Anterior cingulate cortex (tissue), 58 donors: ENCODE results near the gene PID1.
"Not testable (repeated sequence)": the region's sequence is repeated elsewhere in the genome, so short reads cannot be mapped to it uniquely, and the experiment has no call there.

Experiments used
- DNase-seq, 58 donors: peaks; one replicate each; lab custom pipeline; 2025; lab: John Stamatoyannopoulos, UW

Gene PID1

DNA sequence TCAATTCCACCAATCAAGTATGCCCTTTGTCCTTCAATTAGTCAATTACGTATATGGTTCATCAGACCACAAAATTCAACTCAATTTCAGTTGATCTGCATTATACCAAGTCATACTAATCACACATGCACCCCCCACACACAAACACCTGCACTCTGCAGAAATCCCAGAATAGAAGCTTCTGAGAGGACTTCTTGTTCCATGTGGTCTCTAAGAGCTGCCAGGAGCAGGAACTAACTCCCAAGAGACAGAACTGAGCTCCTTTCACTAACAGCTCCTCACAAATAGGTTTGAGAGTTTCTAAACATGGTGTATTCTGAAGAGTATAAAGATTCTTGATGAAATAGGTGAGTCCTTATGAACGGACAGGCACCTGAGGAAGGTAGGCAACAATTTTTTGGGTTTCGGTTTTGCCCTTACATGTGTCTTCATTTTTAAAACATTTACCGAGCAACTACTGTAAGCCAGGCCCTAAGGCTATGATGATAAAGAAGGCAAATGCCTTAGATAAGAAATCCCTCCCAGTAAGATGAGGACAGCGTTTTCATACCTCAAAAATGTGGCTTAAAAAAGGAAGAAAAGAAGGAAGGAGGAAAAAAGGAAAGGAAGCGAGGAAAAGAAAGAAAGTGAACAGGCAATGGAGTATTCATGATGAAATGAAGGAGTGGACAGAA lies 183.1 kb downstream of the PID1 start:
- peak in 1 of 58 donors; percentile 4 for DNase-seq

- DNase-seq: no peak
These were observed 183.8 kb downstream of the PID1 start for GRCh38 chr2:229087267-229087666.

DNA sequence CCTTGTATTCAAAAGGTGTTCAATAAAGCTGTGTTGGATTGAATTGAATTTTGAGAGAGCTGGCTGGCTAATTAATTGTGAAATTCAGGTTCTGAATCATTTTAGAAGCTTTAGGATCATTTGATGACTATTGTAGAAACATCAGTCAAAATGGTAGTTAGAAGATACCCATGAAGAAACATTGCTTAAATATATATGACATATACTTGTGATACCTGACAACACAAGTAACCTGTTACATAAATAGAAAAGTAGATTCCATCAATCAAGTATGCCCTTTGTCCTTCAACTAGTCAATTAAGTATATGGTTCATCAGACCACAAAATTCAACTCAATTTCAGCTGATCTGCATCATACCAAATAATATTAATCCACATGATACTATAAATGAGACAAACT lies 185.6 kb downstream of the PID1 start:
- no peak for DNase-seq

GRCh38 chr2:229084447-229084846 lies 186.6 kb downstream of the PID1 start:
- no peak for DNase-seq

GRCh38 chr2:229083606-229084340 lies 187.3 kb downstream of the PID1 start:
- no peak for DNase-seq

GRCh38 chr2:229081411-229081810 lies 189.7 kb downstream of the PID1 start:
- DNase-seq: no peak

DNA sequence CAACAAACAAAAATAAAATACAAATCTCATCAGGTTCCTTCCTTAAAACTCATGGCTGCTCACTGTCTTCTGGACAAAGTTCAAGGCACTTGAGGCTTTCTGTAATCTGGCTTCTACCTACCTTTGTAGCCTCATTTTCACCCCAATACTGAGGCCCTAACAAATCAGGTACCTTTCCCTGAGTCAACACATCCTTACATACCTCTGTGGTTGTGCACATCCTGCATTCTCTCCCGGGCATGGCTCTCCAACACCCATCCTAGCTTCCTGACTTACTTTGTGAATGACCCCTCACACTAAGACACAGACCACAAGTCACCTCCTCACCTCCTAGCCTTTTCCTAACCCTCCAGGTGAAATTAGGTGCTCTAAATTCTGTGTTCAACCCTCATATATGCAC lies 190.9 kb downstream of the PID1 start:
- DNase-seq: no peak

DNA sequence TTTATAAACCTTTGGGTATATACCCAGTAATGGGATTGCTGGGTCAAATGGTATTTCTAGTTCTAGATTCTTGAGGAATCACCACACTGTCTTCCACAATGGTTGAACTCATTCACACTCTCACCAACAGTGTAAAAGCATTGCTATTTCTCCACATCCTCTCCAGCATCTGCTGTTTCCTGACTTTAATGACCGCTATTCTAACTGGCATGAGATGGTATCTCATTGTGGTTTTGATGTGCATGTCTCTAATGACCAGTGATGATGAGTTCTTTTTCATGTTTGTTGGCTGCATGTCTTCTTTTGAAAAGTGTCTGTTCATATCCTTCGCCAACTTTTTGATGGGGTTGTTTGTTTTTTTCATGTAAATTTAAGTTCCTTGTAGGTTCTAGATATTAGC lies 194.2 kb downstream of the PID1 start:
- DNase-seq: not testable (repeated sequence)

GRCh38 chr2:229073935-229074334 lies 197.2 kb downstream of the PID1 start:
- DNase-seq: no peak

DNA sequence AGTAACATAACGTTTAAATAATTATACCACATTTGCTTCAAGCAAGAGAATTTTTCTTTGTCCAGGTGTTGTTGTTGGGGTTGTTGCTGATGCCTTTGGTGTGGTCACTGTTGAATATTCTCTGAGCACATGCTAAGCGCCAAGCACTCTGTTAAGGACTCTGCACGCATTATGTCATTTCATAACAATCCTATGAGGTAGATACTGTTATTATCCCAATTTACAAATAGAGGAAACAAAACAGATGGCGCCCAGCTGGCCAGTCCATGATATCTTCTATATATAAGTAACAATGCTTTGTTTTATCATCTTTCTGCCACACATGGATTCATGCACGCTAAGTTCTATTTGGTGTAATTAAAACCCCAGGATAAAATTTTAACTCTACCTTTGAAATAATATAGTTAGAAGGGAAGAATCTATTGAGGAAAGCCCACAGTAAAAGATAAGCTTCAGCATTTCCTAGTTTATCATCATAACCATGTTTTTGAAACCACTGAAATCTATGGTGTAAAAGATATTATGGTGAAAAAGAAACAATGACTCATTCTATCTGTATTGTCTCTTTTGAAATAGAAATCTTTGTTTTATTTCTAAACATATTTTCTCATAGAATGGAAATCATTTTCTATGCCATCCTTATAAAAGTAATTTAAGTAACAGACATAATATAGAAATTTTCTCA lies 199.7 kb downstream of the PID1 start:
- no peak for DNase-seq

GRCh38 chr2:229066121-229066715 lies 204.9 kb downstream of the PID1 start:
- no peak for DNase-seq

GRCh38 chr2:229064749-229065148 lies 206.3 kb downstream of the PID1 start:
- no peak for DNase-seq

DNA sequence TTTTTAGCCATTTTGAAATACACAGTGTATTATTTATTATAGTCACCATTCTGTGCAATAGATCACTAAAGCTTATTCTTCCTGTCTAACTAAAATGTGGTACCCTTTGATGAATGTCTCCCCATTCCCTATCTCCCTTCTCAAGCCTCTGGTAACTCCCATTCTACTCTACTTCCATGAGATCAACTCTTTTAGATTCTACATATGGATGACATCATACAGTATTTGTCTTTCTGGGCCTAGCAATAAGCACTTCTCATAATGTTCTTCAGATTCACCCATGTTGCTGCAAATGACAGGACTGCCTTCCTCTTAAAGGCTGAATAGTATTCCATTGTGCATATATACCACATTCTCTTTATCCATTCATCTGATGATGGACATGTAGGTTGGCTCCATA lies 210.9 kb downstream of the PID1 start:
- no peak for DNase-seq

DNA sequence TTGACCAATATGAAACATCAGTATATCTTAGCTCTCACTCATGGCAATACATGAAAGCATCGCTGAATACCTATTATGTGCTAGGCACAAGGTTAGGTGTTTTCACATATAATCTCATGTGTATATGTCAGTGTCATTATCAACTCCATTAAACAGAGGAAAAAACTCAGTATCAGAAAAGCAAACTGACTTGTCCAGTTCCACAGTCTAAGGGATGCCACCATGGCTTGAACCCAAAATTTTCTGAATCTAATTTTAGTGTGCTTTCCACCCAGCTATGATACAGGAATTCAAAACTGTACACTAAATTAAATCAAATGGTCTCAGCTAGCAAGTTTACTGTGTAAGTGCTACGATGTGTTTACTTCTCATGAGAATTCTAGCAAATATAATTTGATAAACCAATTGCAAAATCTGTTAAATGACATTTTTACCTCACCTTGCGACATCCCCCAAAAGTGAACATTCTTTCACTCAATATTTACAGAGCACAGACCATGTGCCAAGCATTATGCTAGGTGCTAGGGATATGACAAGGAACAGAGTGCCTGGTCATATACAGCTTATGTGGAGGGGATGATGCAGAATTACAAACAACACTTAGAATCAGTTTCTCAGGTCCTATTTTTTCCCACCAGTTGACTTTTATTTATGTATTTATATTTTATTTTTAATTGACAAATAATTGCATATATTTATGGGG lies 211.6 kb downstream of the PID1 start:
- DNase-seq: no peak

DNA sequence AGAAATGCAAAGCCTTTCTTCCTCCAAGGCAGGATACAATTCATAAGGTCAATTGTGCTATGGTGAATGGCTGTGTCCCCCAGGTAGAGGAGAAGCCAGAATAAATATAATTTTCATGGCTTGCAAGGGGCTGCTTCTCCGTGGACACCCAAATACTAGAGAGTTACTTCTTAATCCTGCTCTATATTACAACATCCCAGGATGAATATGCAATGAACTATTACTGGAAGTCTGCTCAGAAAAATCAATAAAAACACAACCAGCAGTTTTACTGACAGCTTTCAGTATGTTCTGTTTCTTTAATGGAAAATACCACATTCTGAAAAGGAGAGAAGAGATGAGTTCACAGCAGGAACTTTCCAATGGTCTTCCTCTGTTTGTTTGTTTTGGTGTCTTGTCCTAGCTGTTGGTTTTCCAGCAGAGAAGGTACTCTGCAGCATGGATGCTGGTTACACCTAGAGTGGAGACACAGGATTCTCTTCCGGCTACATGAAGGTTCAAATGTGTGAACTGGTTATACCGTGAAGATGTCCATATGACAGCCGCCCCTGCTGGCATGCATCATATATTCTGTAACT lies 213.0 kb downstream of the PID1 start:
- DNase-seq: no peak

GRCh38 chr2:229054311-229054710 lies 216.8 kb downstream of the PID1 start:
- no peak for DNase-seq

GRCh38 chr2:229051798-229052197 lies 219.3 kb downstream of the PID1 start:
- DNase-seq: no peak

GRCh38 chr2:229050133-229050532 lies 221.0 kb downstream of the PID1 start:
- DNase-seq: no peak

- no peak for DNase-seq
These were observed 223.0 kb downstream of the PID1 start for GRCh38 chr2:229048134-229048533.

GRCh38 chr2:229045671-229046070 lies 225.4 kb downstream of the PID1 start:
- DNase-seq: no peak
